RWPE2 (cell line): ENCODE measurements around the gene CRYBB3.

ENCODE experiments used
- ATAC-seq: fragments of 200-7000 bp; cut with Tn5 transposase; 3 replicates; pipeline ENCODE4 v1.9.1; 2021; ENCODE audit warnings: low read depth
- DNase-seq: peaks from one replicate; pipeline ENCODE4 v3.0.0-alpha.2; 2020; ENCODE audit warnings: low spot score
- H3K27ac ChIP-seq: fragments of 450-650 bp; 2 replicates; pipeline ENCODE4 v1.5.1; 2017; ENCODE audit warnings: mild to moderate bottlenecking; ENCODE audit not compliant: poor library complexity, severe bottlenecking
- H3K27me3 ChIP-seq: fragments of 250-450 bp; sonication (Bioruptor Pico); 2 replicates; pipeline ENCODE4 v1.5.1; 2021; ENCODE audit warnings: mild to moderate bottlenecking, moderate library complexity; ENCODE audit not compliant: insufficient read depth, poor library complexity, severe bottlenecking
- H3K36me3 ChIP-seq: fragments of 250-450 bp; sonication (Bioruptor Pico); 2 replicates; pipeline ENCODE4 v1.5.1; 2020; ENCODE audit warnings: low read depth, mild to moderate bottlenecking, moderate library complexity
- H3K4me1 ChIP-seq: fragments of 250-450 bp; sonication (Bioruptor Pico); 2 replicates; pipeline ENCODE4 v1.5.1; 2021; ENCODE audit warnings: mild to moderate bottlenecking, moderate library complexity; ENCODE audit not compliant: insufficient read depth, poor library complexity, severe bottlenecking
- H3K4me3 ChIP-seq: fragments of 250-450 bp; sonication (Bioruptor Pico); 2 replicates; pipeline ENCODE4 v1.5.1; 2021; ENCODE audit warnings: mild to moderate bottlenecking, moderate library complexity; ENCODE audit not compliant: severe bottlenecking
- H3K9me3 ChIP-seq: fragments of 250-450 bp; sonication (Bioruptor Pico); 2 replicates; pipeline ENCODE4 v1.5.1; 2021; ENCODE audit warnings: mild to moderate bottlenecking, moderate library complexity; ENCODE audit not compliant: severe bottlenecking
- CTCF ChIP-seq: fragments of 450-650 bp; IDR thresholded peaks from one replicate; pipeline ENCODE4 v1.5.1; 2017; ENCODE audit warnings: mild to moderate bottlenecking, moderate library complexity; ENCODE audit not compliant: poor library complexity, severe bottlenecking

Gene CRYBB3

GRCh38 chr22:25199731-25200520 lies at the start of gene CRYBB3:
Gene CRYBB3, plus strand, starts transcription at chr22:25199858. Its CDS starts 1,539 bp downstream, at chr22:25201397.
- Histone ChIP-seq H3K36me3 (peaks cover 12% of the 10 kb centered on the region), H3K27me3 (no peaks in the 10 kb centered on the region), H3K4me1 (no peaks in the 10 kb centered on the region), H3K9me3 (no peaks in the 10 kb centered on the region), H3K27ac (no peak within 1 kb of the TSS), H3K4me3 (no peak within 1 kb of the TSS)
- no peak for DNase-seq
- no peak for TF ChIP-seq CTCF
- 0 out of 3 replicates have a peak, but pooled peaks have one; percentile 15 for ATAC-seq

GRCh38 chr22:25153961-25154666 lies 45.5 kb upstream of the CRYBB3 start:
- peaks cover 12% of the 10 kb centered on the region for H3K4me1 ChIP-seq
- H3K36me3 ChIP-seq: 0 out of 2 replicates have a peak, but pooled peaks cover 3% of the 10 kb centered on the region
- H3K27me3 ChIP-seq: no peaks in the 10 kb centered on the region
- H3K4me3 ChIP-seq: no peak overlapping the region
- DNase-seq: peak; percentile 86
- H3K27ac ChIP-seq: peak overlapping the region; percentile 46
- no peaks in the 10 kb centered on the region for H3K9me3 ChIP-seq
- peak; percentile 96 for ATAC-seq
- no peak for TF ChIP-seq CTCF

GRCh38 chr22:25154667-25154999 lies 45.0 kb upstream of the CRYBB3 start:
- Histone ChIP-seq H3K4me3 (no peak overlapping the region), H3K4me1 (peaks cover 12% of the 10 kb centered on the region), H3K27me3 (no peaks in the 10 kb centered on the region), H3K36me3 (0 out of 2 replicates have a peak, but pooled peaks cover 3% of the 10 kb centered on the region), H3K27ac (peak overlapping the region; percentile 46), H3K9me3 (no peaks in the 10 kb centered on the region)
- no peak for ATAC-seq
- no peak for DNase-seq
- no peak for TF ChIP-seq CTCF

- Histone ChIP-seq H3K4me3 (no peak overlapping the region), H3K27ac (no peak overlapping the region)
Measured at GRCh38 chr22:25156736-25157135, 42.9 kb upstream of the CRYBB3 start.

More at GRCh38 chr22:25156736-25157135, 42.9 kb upstream of the CRYBB3 start:
- no peak for DNase-seq
- TF ChIP-seq CTCF: no peak
- Histone ChIP-seq H3K9me3 (no peaks in the 10 kb centered on the region), H3K36me3 (0 out of 2 replicates have a peak, but pooled peaks cover 3% of the 10 kb centered on the region), H3K27me3 (no peaks in the 10 kb centered on the region), H3K4me1 (peaks cover 12% of the 10 kb centered on the region)
- ATAC-seq: no peak
